Measurements from ENCODE around the gene CLIP4.

The CLIP4 gene

GRCh38 chr2:29114946-29115609, at the start of gene CLIP4:
TSS of gene CLIP4 (plus strand) at chr2:29115415. CDS start at chr2:29121389, 5,974 bp downstream.
- TF ChIP-seq CTCF (IDR thresholded peaks at IDR 0.05; ENCODE audit: low read depth, low read length, poor library complexity, severe bottlenecking) (no peak), EZH2phosphoT487 (IDR thresholded peaks at IDR 0.05; ENCODE audit: borderline replicate concordance, low read length) (no peak)
- H3K27ac ChIP-seq (ENCODE audit: low read depth, low read length): no peak within 1 kb of the TSS
- H3K4me2 ChIP-seq (ENCODE audit: low read length): peak within 1 kb of the TSS; percentile 15; the same call in 1 of the 2 replicates

GRCh38 chr2:29066271-29066860, 48.8 kb upstream of the CLIP4 start:
- Histone ChIP-seq H3K79me2 (ENCODE audit: control insufficient read depth, low read length) (no peaks in the 10 kb centered on the region), H3K27me3 (ENCODE audit: control insufficient read depth, low read length) (no peaks in the 10 kb centered on the region), H3K36me3 (ENCODE audit: control insufficient read depth, low read length) (no peaks in the 10 kb centered on the region), H3F3A (ENCODE audit: control insufficient read depth, insufficient read depth) (no peaks in the 10 kb centered on the region), H3K4me3 (ENCODE audit: low read length) (no peak overlapping the region), H3K27ac (ENCODE audit: low read depth, low read length) (no peak overlapping the region), H4K20me1 (ENCODE audit: control insufficient read depth, insufficient read depth, low read depth, low read length) (no peaks in the 10 kb centered on the region), H3K4me1 (ENCODE audit: control insufficient read depth, low read length) (no peaks in the 10 kb centered on the region), H3K9me3 (ENCODE audit: control insufficient read depth, insufficient read depth, low read length) (no peaks in the 10 kb centered on the region), H3K4me2 (ENCODE audit: low read length) (no peak overlapping the region), H3K9me2 (replicated peaks; ENCODE audit: control insufficient read depth, low read length) (no peaks in the 10 kb centered on the region)
- TF ChIP-seq CTCF (IDR thresholded peaks at IDR 0.05; ENCODE audit: low read depth, low read length, poor library complexity, severe bottlenecking) (no peak), EZH2phosphoT487 (IDR thresholded peaks at IDR 0.05; ENCODE audit: borderline replicate concordance, low read length) (no peak)

More at GRCh38 chr2:29114946-29115609, at the start of gene CLIP4:
- Histone ChIP-seq H3K4me3 (ENCODE audit: low read length) (0 out of 2 replicates have a peak within 1 kb of the TSS, but pooled peaks have one; percentile 6), H3K27me3 (ENCODE audit: control insufficient read depth, low read length) (peaks cover 59% of the 10 kb centered on the region), H3K79me2 (ENCODE audit: control insufficient read depth, low read length) (no peaks in the 10 kb centered on the region), H3F3A (ENCODE audit: control insufficient read depth, insufficient read depth) (no peaks in the 10 kb centered on the region), H3K9me3 (ENCODE audit: control insufficient read depth, insufficient read depth, low read length) (no peaks in the 10 kb centered on the region), H3K9me2 (replicated peaks; ENCODE audit: control insufficient read depth, low read length) (no peaks in the 10 kb centered on the region), H3K4me1 (ENCODE audit: control insufficient read depth, low read length) (no peaks in the 10 kb centered on the region), H4K20me1 (ENCODE audit: control insufficient read depth, insufficient read depth, low read depth, low read length) (no peaks in the 10 kb centered on the region), H3K36me3 (ENCODE audit: control insufficient read depth, low read length) (no peaks in the 10 kb centered on the region)

DNA sequence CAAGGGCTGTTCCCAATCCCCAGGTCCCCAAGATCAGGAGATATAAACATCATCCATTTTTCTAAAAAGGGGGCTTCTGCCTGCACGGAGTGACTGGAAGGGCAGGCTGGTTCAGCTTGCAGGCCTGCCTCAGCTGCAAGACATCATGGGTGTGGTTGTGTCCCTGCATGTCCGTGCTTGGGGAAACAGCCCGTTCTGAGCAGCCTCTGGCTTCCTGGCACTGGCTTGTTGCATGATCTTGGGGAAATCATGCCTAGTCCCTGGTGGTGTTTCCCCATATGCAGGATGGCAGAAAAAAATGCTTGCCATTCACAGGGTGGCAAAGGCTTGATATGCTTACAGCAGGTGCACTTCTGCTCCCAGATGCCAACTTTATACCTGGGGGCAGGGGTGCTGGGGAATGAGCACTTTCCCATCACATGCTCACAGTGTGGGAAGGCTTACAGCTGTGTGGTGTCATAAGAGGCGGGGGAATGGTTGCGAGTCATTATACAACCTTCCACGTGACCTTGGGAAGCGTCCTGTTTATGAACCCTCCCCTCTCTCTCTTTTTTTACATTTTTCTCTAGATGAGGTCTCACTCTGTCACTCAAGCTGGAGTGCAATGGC, 48.1 kb upstream of the CLIP4 start:
- no peak for TF ChIP-seq CTCF (IDR thresholded peaks at IDR 0.05; ENCODE audit: low read depth, low read length, poor library complexity, severe bottlenecking)
- no peak for TF ChIP-seq EZH2phosphoT487 (IDR thresholded peaks at IDR 0.05; ENCODE audit: borderline replicate concordance, low read length)
- H3F3A ChIP-seq (ENCODE audit: control insufficient read depth, insufficient read depth): no peaks in the 10 kb centered on the region
- H3K9me2 ChIP-seq (replicated peaks; ENCODE audit: control insufficient read depth, low read length): no peaks in the 10 kb centered on the region
- no peaks in the 10 kb centered on the region for H3K36me3 ChIP-seq (ENCODE audit: control insufficient read depth, low read length)
- no peaks in the 10 kb centered on the region for H3K4me1 ChIP-seq (ENCODE audit: control insufficient read depth, low read length)
- no peaks in the 10 kb centered on the region for H3K9me3 ChIP-seq (ENCODE audit: control insufficient read depth, insufficient read depth, low read length)
- H3K27me3 ChIP-seq (ENCODE audit: control insufficient read depth, low read length): no peaks in the 10 kb centered on the region
- no peaks in the 10 kb centered on the region for H3K79me2 ChIP-seq (ENCODE audit: control insufficient read depth, low read length)
- no peak overlapping the region for H3K27ac ChIP-seq (ENCODE audit: low read depth, low read length)
- no peak overlapping the region for H3K4me2 ChIP-seq (ENCODE audit: low read length)
- no peaks in the 10 kb centered on the region for H4K20me1 ChIP-seq (ENCODE audit: control insufficient read depth, insufficient read depth, low read depth, low read length)
- no peak overlapping the region for H3K4me3 ChIP-seq (ENCODE audit: low read length)
